ENCODE measurements around the gene APOBEC4. TPM values are rescaled to one million over a fixed set of nuclear protein-coding genes. Genes with fewer than 3 reads are reported as not detected.

Gene APOBEC4
- total and polyA plus RNA-seq, 10 of the 15 experiments (the other 5 are each of a cell fraction or from before 2014, with no cell fraction given), result 0.04 to 0.25 (median 0.06) TPM; not detected in 5

GRCh38 chr1:183604038-183604808 lies 48.9 kb downstream of the APOBEC4 start (continued):
- peak; percentile 90 for TF ChIP-seq MLLT1 (IDR thresholded peaks at IDR 0.05)
- peak; percentile 77; the same call in 1 of the 2 replicates for TF ChIP-seq CBFB (IDR thresholded peaks at IDR 0.05; ENCODE audit: low read depth)
- TF ChIP-seq HDAC6 (IDR thresholded peaks at IDR 0.05; ENCODE audit: unreplicated experiment), result no peak
- no peak for TF ChIP-seq SREBF1 (IDR thresholded peaks at IDR 0.05; ENCODE audit: low read length)
- no peak for TF ChIP-seq BRCA1 (IDR thresholded peaks at IDR 0.05; ENCODE audit: low read depth, low read length)
- no peak for TF ChIP-seq ZSCAN29 (IDR thresholded peaks at IDR 0.05)
- TF ChIP-seq CHD1 (IDR thresholded peaks at IDR 0.05; ENCODE audit: low read depth, low read length), result no peak
- no peak for TF ChIP-seq STAT1 (conservative IDR thresholded peaks at IDR 0.05)
- TF ChIP-seq KLF5 (IDR thresholded peaks at IDR 0.05; ENCODE audit: partially characterized antibody), result no peak
- TF ChIP-seq CBX3 (IDR thresholded peaks at IDR 0.05; ENCODE audit: borderline replicate concordance, low read depth), result no peak
- no peak for TF ChIP-seq NFYA (IDR thresholded peaks at IDR 0.05; ENCODE audit: borderline replicate concordance, low read depth, low read length)
- TF ChIP-seq IKZF2 (IDR thresholded peaks at IDR 0.05), result peak; percentile 98
- peak; percentile 81 for TF ChIP-seq CREM (IDR thresholded peaks at IDR 0.05; ENCODE audit: low read depth)
- TF ChIP-seq TARDBP (IDR thresholded peaks at IDR 0.05; ENCODE audit: borderline replicate concordance), result no peak
- no peak for TF ChIP-seq MAX (IDR thresholded peaks at IDR 0.05; ENCODE audit: low read depth, low read length)
- TF ChIP-seq LARP7 (IDR thresholded peaks at IDR 0.05), result peak; percentile 18; the same call in 1 of the 2 replicates
- no peak for TF ChIP-seq ZBTB11 (CRISPR knock-in tag; IDR thresholded peaks at IDR 0.05)
- TF ChIP-seq MEF2B (IDR thresholded peaks at IDR 0.05; ENCODE audit: partially characterized antibody, poor library complexity, severe bottlenecking), result peak; percentile 98
- TF ChIP-seq CEBPZ (IDR thresholded peaks at IDR 0.05; ENCODE audit: low read depth, low read length), result no peak
- no peak for TF ChIP-seq RBBP5 (conservative IDR thresholded peaks at IDR 0.05)
- no peak for TF ChIP-seq SMAD5 (IDR thresholded peaks at IDR 0.05; ENCODE audit: low read depth)
- TF ChIP-seq EP300 (IDR thresholded peaks at IDR 0.05; ENCODE audit: borderline replicate concordance in 1 of 2, control insufficient read depth in 1 of 2, low read depth in 2 of 2, low read length in 2 of 2), result peak; percentile 25 to 72; a peak in 2 of 4 replicates
